ENCODE measurements around the gene ASAH2.
A peak's percentile ranks its signal among the peaks of the same experiment; 100 is the strongest.
"Not testable (repeated sequence)": the region's sequence is repeated elsewhere in the genome, so short reads cannot be mapped to it uniquely, and the experiment has no call there.

The ASAH2 gene

GRCh38 chr10:50251394-50251793 is at the start of gene ASAH2:
Gene ASAH2, minus strand, starts transcription at chr10:50251516. Its CDS starts 2,906 bp downstream, at chr10:50248610.
- DNase-seq (ENCODE audit: low spot score): no peak

DNA sequence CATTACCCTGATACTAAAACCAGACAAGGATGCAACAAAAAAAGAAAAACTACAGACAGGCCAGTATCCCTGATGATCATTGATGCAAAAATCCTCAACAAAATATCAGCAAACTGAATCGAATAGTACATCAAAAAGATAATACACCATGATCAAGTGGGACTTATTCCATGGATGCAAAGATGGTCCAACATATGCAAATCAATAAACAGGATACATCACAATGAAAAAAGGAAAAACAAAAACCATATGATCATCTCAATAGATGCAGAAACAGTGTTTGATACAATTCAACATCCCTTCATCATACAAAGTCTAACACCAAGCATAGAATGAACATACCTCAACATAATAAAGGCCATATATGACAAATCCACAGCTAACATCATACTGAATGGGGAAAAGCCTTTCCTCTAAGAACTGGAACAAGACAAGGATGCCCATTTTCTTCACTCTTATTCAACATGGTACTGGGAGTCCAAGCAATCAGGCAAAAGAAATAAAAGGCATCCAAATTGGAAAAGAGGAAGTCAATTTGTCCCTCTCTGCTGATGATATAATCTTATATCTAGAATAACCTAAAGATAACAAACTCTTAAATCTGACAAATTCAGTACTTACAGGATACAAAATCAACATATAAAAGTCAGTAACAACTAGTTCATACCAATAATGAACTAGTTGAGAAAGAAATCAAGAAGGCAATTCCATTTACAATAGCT is 48.8 kb upstream of the ASAH2 start:
- DNase-seq (ENCODE audit: low spot score): no peak

DNA sequence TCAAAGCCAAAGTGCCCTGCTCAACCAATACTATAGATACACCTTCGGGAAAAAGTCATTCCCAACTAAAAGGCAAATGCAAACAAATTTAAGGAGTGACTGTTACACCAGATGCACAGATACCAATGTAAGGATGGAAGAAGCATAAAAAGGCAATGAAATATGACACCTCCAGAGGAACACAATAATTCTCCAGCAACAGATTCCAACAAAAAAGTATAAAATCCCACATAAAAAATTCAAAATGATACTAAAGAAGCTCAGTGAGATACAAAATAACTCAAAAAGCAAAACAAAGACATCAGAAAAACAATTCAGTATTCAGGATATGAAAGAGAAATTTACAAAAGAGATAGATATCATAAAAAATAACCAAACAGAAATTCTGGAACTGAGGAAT is 44.1 kb upstream of the ASAH2 start:
- no peak for DNase-seq (ENCODE audit: low spot score)

- DNase-seq (ENCODE audit: low spot score): no peak
These were observed 43.3 kb upstream of the ASAH2 start for GRCh38 chr10:50294582-50294981.

GRCh38 chr10:50293513-50294313 is 42.4 kb upstream of the ASAH2 start:
- no peak for DNase-seq (ENCODE audit: low spot score)

DNA sequence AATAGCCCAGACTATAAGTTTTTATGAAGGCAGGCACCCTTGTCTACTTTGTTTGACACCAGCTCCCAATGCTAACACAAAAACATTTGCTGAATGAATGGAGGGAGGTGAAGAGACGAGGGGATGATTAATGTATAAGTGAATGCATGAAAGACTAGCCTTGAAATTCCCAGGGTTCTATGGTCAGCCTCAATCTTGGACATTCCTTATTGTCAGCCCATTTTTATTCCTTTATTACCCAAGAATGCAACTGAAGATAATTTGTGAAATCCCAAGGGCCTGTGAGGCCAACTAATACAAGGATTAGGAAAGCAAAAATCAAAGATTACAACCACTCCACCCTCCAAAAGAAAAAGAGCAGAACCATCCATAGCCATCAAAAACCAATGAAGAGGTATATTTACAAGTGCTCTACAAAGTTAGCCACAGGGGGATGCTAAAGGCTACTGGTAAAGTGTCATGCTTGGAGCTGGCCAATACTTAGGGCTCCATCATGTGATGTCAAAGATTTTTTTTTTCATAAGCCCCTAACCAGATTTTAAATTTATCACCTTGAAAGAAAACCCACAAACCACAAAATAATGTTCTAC is 40.0 kb upstream of the ASAH2 start:
- DNase-seq (ENCODE audit: low spot score): peak; percentile 23

DNA sequence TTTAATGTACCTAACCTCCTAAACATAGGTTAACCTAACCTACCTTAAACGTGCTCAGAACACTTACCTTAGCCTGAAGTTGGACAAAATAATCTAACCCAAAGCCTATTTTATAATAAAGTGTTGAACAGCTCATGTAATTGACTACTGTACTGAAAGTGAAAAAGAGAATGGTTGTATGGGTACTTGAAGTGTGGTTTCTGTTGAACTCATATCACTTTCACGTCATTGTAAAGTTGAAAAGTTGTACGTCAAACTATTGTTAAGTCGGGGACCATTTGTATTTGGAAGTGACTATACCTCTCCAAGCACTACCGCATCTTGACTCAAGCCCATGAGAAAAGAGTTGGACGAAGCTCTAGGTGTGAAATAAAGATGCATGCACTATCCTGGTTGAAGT is 37.9 kb upstream of the ASAH2 start:
- no peak for DNase-seq (ENCODE audit: low spot score)

DNA sequence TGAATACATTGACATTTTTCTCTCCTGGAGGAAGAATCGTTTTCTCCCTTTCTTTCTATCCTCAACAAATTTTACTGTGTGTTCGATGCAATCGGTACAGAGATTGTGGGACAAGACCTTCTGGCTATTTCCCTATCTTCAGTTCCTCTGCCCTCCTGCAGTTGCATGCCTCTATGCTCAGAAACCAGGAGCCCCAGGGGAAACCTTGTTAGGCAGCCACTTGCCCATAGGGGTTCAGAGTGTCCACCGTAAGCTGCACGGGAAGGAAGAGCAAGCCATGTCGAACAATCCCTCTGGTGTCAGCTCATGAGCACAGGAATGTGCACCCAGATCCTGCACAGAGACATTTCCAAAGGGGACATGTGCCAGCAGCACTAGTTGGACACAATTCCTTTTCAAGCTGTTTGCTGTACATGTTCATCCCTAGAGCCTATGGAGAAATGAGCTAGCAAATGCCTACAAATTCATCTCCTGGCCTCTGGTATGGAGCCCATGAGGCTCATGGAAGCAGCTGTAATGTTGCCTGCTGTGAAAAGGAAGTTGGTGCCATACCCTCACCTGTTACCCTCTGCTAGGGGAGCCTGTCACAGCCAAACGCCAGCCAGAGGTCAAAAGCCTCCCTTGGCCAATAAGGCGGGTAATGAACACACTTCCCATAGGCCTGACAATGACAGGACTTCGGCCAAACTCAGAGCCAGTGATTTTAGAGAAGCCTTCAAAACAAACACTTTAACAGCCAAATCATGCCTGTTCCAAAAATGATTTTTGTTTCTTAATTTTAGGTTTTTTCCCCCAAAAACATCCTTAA is 35.9 kb upstream of the ASAH2 start:
- DNase-seq (ENCODE audit: low spot score): peak; percentile 11

GRCh38 chr10:50286517-50286916 is 35.2 kb upstream of the ASAH2 start:
- DNase-seq (ENCODE audit: low spot score): peak; percentile 58

GRCh38 chr10:50281967-50282522 is 30.7 kb upstream of the ASAH2 start:
- DNase-seq (ENCODE audit: low spot score): no peak

GRCh38 chr10:50281210-50281966 is 30.1 kb upstream of the ASAH2 start:
- no peak for DNase-seq (ENCODE audit: low spot score)

DNA sequence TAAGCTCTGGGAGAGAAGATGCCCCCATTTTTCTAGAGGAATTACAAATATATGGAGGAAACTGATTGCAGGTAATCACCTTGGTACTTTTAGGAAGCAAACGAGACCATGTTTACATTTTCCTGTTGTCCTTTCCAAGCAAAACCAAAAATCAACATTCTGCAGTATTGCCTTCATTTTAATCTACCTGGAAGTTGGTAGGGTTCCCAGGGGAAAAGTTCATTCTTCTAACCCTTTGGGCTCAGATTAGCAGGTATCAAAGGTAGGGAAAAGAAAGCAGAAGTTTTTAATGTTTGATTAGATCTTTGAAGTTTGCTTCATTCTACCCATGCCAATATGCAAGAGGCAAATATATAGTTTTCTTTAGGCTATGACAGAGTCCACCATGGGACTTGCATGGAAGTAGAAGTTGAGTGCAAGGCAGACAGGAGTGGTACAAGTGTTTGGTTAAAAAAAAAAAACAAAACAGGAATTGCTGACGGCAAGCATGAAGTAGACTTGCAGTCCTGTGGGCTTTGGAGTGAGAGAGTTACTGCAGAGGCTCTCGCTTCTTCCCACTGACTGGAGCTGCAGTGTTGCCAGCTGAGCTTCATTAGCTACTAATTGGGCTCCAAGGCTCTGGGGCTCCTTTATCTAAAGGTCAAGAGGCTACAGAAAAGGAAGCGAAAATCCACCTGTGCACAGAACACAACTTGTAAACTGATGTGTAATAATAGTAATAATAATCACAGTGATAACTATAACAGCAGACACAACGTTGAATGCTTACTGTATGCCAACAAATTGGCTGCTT is 28.9 kb upstream of the ASAH2 start:
- DNase-seq (ENCODE audit: low spot score): no peak

- no peak for DNase-seq (ENCODE audit: low spot score)
These were observed 28.2 kb upstream of the ASAH2 start for GRCh38 chr10:50279489-50279888.

DNA sequence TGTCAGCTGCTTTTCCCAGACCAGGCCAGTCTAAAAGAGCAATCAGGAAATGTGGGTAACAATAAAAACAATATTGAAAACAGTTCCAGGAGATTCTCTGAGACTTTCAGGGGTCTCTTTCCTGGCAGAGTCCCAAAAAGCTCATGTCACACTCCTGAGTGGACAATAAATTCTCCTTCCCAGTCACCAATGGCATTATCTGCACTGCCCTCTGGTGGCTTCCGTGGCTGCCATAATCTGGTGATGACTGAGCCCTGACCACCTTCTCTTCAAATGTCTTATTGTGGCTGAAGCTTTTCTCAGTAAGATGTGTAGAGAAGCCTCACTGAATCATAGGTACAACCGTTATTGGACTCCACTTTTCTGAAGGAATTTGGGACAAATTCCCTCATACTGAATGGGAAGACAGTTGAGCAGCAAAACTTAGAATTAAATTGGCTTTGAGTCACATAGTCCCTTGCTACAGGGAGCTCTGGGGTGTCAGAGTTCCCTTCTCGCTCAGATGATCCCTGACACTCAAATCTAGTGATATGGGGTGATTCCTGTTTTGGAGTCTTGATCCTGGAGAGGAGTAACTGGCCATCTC is 24.4 kb upstream of the ASAH2 start:
- DNase-seq (ENCODE audit: low spot score): peak; percentile 32

DNA sequence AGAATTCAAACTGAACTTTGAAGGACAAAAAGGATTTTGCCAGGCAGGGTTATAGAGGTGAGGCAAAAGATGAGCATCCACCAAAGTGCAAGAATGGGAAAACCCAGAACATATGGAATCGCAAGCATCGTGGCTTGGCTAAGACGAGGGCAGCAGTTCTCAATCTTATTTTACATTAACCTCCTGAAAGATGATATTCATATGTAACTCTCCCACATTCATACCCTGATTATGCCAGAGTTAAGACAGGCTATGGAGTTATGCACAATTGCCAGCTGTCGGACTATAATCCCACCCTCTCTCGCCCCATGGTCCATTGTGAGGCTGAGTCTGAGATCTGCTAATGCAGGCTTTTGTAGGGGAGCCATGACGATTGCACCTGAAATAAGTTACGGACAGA is 21.2 kb upstream of the ASAH2 start:
- no peak for DNase-seq (ENCODE audit: low spot score)

DNA sequence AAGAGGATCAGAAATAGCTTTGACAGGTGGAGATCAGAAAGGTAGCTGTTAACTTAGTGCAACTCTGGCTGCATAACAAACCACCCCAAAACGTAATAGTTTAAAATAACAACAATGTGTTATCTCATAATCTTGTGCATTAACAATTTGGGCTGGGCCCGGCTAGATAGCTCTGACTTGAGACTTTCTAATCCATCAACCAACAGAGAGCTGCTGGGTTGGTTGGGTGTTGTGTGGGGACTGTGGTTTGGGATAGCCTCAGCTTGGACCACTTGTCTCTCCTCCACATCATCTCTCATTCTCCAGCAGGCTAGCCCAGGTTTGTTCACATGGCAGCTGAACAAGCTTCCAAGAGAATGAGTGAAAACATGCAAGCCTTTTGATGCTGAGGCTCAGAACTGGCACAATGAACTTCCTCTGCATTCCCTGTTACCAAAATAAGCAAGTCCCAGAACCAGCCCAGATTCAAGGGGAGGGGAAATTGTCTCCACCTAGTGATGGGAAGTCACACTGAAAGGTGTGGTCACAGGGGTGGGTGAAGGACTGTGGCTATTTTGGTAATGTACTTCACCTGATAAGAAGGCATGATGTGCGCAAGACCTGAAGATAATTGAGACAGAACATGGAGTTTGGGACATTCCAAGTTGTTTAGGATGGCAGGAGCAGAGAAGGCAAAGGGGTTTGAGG is 20.4 kb upstream of the ASAH2 start:
- DNase-seq (ENCODE audit: low spot score): no peak

- DNase-seq (ENCODE audit: low spot score): not testable (repeated sequence)
These were observed 16.6 kb upstream of the ASAH2 start for GRCh38 chr10:50267877-50268276.

- not testable (repeated sequence) for DNase-seq (ENCODE audit: low spot score)
These were observed 11.3 kb upstream of the ASAH2 start for GRCh38 chr10:50262625-50263024.

- no peak for DNase-seq (ENCODE audit: low spot score)
These were observed 9.5 kb upstream of the ASAH2 start for GRCh38 chr10:50260791-50261281.

Measured in Ammon's horn (tissue), 1 donor.